ENCODE data around the gene RRAD. TPM values are rescaled to one million over a fixed set of nuclear protein-coding genes. Genes with fewer than 3 reads are reported as not detected.

Gene RRAD
- total and polyA plus RNA-seq, 2 donors (not counting 3 experiments of a cell fraction or from before 2014, with no cell fraction given) = 0.22 to 0.48 TPM

- POLR2A ChIA-PET = no interaction called here
These were observed 15.0 kb downstream of the RRAD start for GRCh38 chr16:66910175-66910940.

More at GRCh38 chr16:66910175-66910940, 15.0 kb downstream of the RRAD start:
- Histone ChIP-seq H3K4me3 (replicated peaks in 1 of 3; ENCODE audit: insufficient read depth in 1 of 3, low read depth in 1 of 3, low read length in 3 of 3) (no peak overlapping the region), H3K9ac (replicated peaks; ENCODE audit: extremely low read depth, insufficient read depth, low read length) (no peak overlapping the region), H3K9me3 (replicated peaks; ENCODE audit: control insufficient read depth, insufficient read depth, low read length) (no peaks in the 10 kb centered on the region), H3K27me3 (ENCODE audit: control insufficient read depth in 2 of 2, insufficient read depth in 2 of 2, low read length in 2 of 2) (peaks cover 0 to 2% of the 10 kb centered on the region in 2 experiments), H3K79me2 (ENCODE audit: control insufficient read depth, insufficient read depth, low read length) (no peaks in the 10 kb centered on the region), H4K20me1 (replicated peaks; ENCODE audit: control insufficient read depth, extremely low read depth, insufficient read depth, low read length) (no peaks in the 10 kb centered on the region), H2AFZ (ENCODE audit: low read depth, low read length) (no peak overlapping the region), H3K9me1 (replicated peaks; ENCODE audit: control insufficient read depth, extremely low read depth, insufficient read depth, low read length) (no peaks in the 10 kb centered on the region), H3K4me2 (ENCODE audit: insufficient read depth, low read length) (no peak overlapping the region), H3K27ac (ENCODE audit: insufficient read depth, low read depth, low read length) (no peak overlapping the region), H3K4me1 (ENCODE audit: control insufficient read depth, extremely low read depth, insufficient read depth, low read length) (no peaks in the 10 kb centered on the region), H3K36me3 (ENCODE audit: control insufficient read depth in 2 of 2, extremely low read depth in 1 of 2, insufficient read depth in 2 of 2, low read length in 2 of 2) (no peaks in the 10 kb centered on the region)
- FAIRE-seq (no peak), DNase-seq (ENCODE audit: low read depth, low spot score) (no peak)
- dilution Hi-C loops (cut with MboI; ENCODE audit: extremely low pct_ligation_motif_present, low sequenced_read_pairs) = no loop called here
- TF ChIP-seq GATA2 (IDR thresholded peaks at IDR 0.05; ENCODE audit: insufficient read depth, insufficient read length, low read depth, low read length) (no peak), FOS (IDR thresholded peaks at IDR 0.05; ENCODE audit: borderline replicate concordance, insufficient read depth, low read length) (no peak), EZH2 (IDR thresholded peaks at IDR 0.05; ENCODE audit: borderline replicate concordance, low read depth, low read length, severe bottlenecking) (no peak), MAX (IDR thresholded peaks at IDR 0.05; ENCODE audit: insufficient read depth, insufficient read length) (no peak), MYC (IDR thresholded peaks at IDR 0.05; ENCODE audit: low read depth, low read length) (no peak), JUN (IDR thresholded peaks at IDR 0.05; ENCODE audit: borderline replicate concordance, insufficient read depth, insufficient read length, low read depth) (no peak), POLR2A (IDR thresholded peaks at IDR 0.05; ENCODE audit: low read depth, low read length) (no peak), POLR2AphosphoS5 (IDR thresholded peaks at IDR 0.05; ENCODE audit: insufficient read depth, low read depth, low read length) (no peak)
- TF ChIP-seq, protein P1, sequence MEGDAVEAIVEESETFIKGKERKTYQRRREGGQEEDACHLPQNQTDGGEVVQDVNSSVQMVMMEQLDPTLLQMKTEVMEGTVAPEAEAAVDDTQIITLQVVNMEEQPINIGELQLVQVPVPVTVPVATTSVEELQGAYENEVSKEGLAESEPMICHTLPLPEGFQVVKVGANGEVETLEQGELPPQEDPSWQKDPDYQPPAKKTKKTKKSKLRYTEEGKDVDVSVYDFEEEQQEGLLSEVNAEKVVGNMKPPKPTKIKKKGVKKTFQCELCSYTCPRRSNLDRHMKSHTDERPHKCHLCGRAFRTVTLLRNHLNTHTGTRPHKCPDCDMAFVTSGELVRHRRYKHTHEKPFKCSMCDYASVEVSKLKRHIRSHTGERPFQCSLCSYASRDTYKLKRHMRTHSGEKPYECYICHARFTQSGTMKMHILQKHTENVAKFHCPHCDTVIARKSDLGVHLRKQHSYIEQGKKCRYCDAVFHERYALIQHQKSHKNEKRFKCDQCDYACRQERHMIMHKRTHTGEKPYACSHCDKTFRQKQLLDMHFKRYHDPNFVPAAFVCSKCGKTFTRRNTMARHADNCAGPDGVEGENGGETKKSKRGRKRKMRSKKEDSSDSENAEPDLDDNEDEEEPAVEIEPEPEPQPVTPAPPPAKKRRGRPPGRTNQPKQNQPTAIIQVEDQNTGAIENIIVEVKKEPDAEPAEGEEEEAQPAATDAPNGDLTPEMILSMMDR (IDR thresholded peaks at IDR 0.05; ENCODE audit: extremely low read depth in 1 of 2, insufficient read depth in 1 of 2, low read depth in 1 of 2, low read length in 2 of 2) = no peak
- intact Hi-C loops (cut with micrococcal nuclease) = no loop called here
- CTCF ChIA-PET = interaction anchor here (1.0 to 3.1 kb wide), 19 partner anchors 8 to 80 kb away, joined by 3 to 19 read pairs (median 6); partner anchors contain the start of genes CDH16, NAE1 and PDP2
- BruUV-seq (replicated peaks) = no TSS peak
